ENCODE data around the gene C10orf90. TPM values are rescaled to one million over a fixed set of nuclear protein-coding genes. Genes with fewer than 3 reads are reported as not detected.

Gene C10orf90
- total RNA-seq, 2 donors from 2014 or later, result 0.33 TPM; not detected in 1

DNA sequence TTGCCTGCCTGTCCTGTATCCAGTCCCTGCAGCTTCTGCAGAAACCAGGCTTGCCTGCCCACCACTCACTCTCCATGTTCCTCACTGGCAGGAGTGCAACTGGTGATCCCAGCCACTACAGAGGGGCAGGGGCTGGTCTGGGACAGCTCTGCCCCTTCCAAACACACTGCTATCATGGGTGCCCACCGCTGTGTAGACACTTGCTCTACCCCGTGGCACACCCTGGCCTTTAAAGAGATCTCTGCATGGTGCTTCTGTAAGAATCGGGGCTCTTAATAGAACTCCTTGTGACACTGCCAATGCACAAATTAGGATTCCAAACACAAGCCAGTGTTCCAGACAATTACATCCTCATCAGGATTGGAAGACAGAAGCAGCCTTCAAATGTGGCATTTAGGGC, 41.7 kb downstream of the C10orf90 start:
- H3K9ac ChIP-seq (ENCODE audit: extremely low read depth, low read length, poor library complexity, severe bottlenecking), result no peak overlapping the region
- H3K4me1 ChIP-seq (ENCODE audit: control insufficient read depth, insufficient read depth, low read length), result no peaks in the 10 kb centered on the region
- Mint-ChIP-seq H3K36me3 (ENCODE audit: low read depth) (no peaks in the 10 kb centered on the region), H3K4me3 (no peak overlapping the region), H3K9me3 (no peaks in the 10 kb centered on the region), H3K4me1 (peaks cover 3% of the 10 kb centered on the region), H3K27ac (no peak overlapping the region), H3K27me3 (ENCODE audit: insufficient read depth) (no peaks in the 10 kb centered on the region)
- H3K27me3 ChIP-seq (ENCODE audit: control insufficient read depth, insufficient read depth, low read length, poor library complexity, severe bottlenecking), result no peaks in the 10 kb centered on the region
- no peak overlapping the region for H3K4me3 ChIP-seq (ENCODE audit: low read length)
- no peaks in the 10 kb centered on the region for H3K9me3 ChIP-seq (ENCODE audit: control insufficient read depth, low read length)
- DNase-seq, result no peak
- no peak for TF ChIP-seq CTCF (conservative IDR thresholded peaks at IDR 0.05)
- H3K27ac ChIP-seq (ENCODE audit: low read depth, low read length), result no peak overlapping the region
- 85 to 88% methylated on average over 3 of the region's 3 CpGs for WGBS, 2 experiments (ENCODE audit: insufficient coverage in 1 of 2, insufficient read length in 1 of 2)
- no peaks in the 10 kb centered on the region for H3K36me3 ChIP-seq (ENCODE audit: control insufficient read depth, insufficient read depth, low read length)

DNA sequence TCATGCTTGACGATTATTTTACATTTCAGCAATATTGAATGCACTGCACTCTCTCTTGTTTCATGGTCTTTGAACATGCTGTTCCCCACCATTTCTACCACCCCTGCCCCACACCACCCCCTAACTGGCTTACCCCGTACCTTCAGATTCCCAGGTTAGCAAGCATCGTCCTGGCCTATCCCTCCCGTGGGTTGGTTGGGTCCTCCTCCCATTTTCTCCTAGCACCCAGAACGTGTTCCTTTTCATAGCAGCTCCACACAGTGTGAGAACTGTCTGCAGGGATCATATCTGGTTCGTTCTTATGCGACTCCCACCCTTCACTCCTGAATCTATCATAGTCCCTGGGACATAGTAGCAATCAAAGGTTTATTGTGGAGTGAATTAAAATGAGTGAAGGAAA, 48.6 kb downstream of the C10orf90 start:
- Mint-ChIP-seq H3K4me3 (no peak overlapping the region), H3K27ac (no peak overlapping the region), H3K36me3 (ENCODE audit: low read depth) (no peaks in the 10 kb centered on the region), H3K9me3 (no peaks in the 10 kb centered on the region), H3K27me3 (ENCODE audit: insufficient read depth) (peaks cover 3% of the 10 kb centered on the region), H3K4me1 (no peaks in the 10 kb centered on the region)
- Histone ChIP-seq H3K9me3 (ENCODE audit: control insufficient read depth, low read length) (no peaks in the 10 kb centered on the region), H3K9ac (ENCODE audit: extremely low read depth, low read length, poor library complexity, severe bottlenecking) (no peak overlapping the region), H3K27ac (ENCODE audit: low read depth, low read length) (no peak overlapping the region), H3K36me3 (ENCODE audit: control insufficient read depth, insufficient read depth, low read length) (no peaks in the 10 kb centered on the region), H3K27me3 (ENCODE audit: control insufficient read depth, insufficient read depth, low read length, poor library complexity, severe bottlenecking) (no peaks in the 10 kb centered on the region), H3K4me3 (ENCODE audit: low read length) (no peak overlapping the region), H3K4me1 (ENCODE audit: control insufficient read depth, insufficient read depth, low read length) (no peaks in the 10 kb centered on the region)
- no peak for DNase-seq
- TF ChIP-seq CTCF (conservative IDR thresholded peaks at IDR 0.05), result no peak
- 89 to 93% methylated on average over 5 to 6 of the region's 7 CpGs for WGBS, 2 experiments (ENCODE audit: insufficient coverage in 1 of 2, insufficient read length in 1 of 2)

- Mint-ChIP-seq H3K4me3 (no peak overlapping the region), H3K27me3 (ENCODE audit: insufficient read depth) (peaks cover 3% of the 10 kb centered on the region), H3K9me3 (no peaks in the 10 kb centered on the region), H3K27ac (no peak overlapping the region), H3K4me1 (no peaks in the 10 kb centered on the region), H3K36me3 (ENCODE audit: low read depth) (no peaks in the 10 kb centered on the region)
- Histone ChIP-seq H3K9me3 (ENCODE audit: control insufficient read depth, low read length) (no peaks in the 10 kb centered on the region), H3K9ac (ENCODE audit: extremely low read depth, low read length, poor library complexity, severe bottlenecking) (no peak overlapping the region), H3K27ac (ENCODE audit: low read depth, low read length) (no peak overlapping the region), H3K36me3 (ENCODE audit: control insufficient read depth, insufficient read depth, low read length) (no peaks in the 10 kb centered on the region), H3K27me3 (ENCODE audit: control insufficient read depth, insufficient read depth, low read length, poor library complexity, severe bottlenecking) (no peaks in the 10 kb centered on the region), H3K4me3 (ENCODE audit: low read length) (no peak overlapping the region), H3K4me1 (ENCODE audit: control insufficient read depth, insufficient read depth, low read length) (no peaks in the 10 kb centered on the region)
- DNase-seq, result no peak
- WGBS, 2 experiments (ENCODE audit: insufficient coverage in 1 of 2, insufficient read length in 1 of 2), result 86% methylated on average over 1 of the region's 1 CpG; no CpG with 5 or more reads in 1 of the 2 experiments
- TF ChIP-seq CTCF (conservative IDR thresholded peaks at IDR 0.05), result no peak
Measured at GRCh38 chr10:126618466-126618865, 52.0 kb downstream of the C10orf90 start.

Data from endodermal cell (in vitro differentiated cells).